ENCODE measurements around the gene HOXC6. TPM values are rescaled to one million over a fixed set of nuclear protein-coding genes. Genes with fewer than 3 reads are reported as not detected.

HOXC6 gene
- polyA plus RNA-seq, 4 donors = 1.5 to 10.4 (median 1.9) TPM; not detected in 1

- H3K27ac ChIP-seq (ENCODE audit: low read depth in 1 of 3, low read length in 2 of 3) = no peak overlapping the region
- H3K4me1 ChIP-seq (ENCODE audit: control insufficient read depth in 3 of 3, insufficient read depth in 2 of 3, low read depth in 1 of 3, low read length in 2 of 3) = peaks cover 3 to 32% (median 5%) of the 10 kb centered on the region in 3 donors
- no peak for FAIRE-seq
- H3K27me3 ChIP-seq (ENCODE audit: control insufficient read depth in 3 of 3, insufficient read depth in 3 of 3, low read length in 3 of 3) = peaks cover 7 to 99% (median 70%) of the 10 kb centered on the region in 3 donors
- H3K9me3 ChIP-seq (ENCODE audit: control insufficient read depth in 2 of 2, insufficient read depth in 1 of 2, low read depth in 1 of 2, low read length in 1 of 2) = peaks cover 0 to 4% of the 10 kb centered on the region in 2 donors
- 7 to 10% (median 8%) methylated on average over 5 of the region's 5 CpGs for WGBS, 3 donors
- H3K36me3 ChIP-seq (ENCODE audit: control insufficient read depth in 3 of 3, insufficient read depth in 2 of 3, low read depth in 1 of 3, low read length in 3 of 3) = no peaks in the 10 kb centered on the region
- DNase-seq = peak in 1 of 2 donors; percentile 33
- H3K4me3 ChIP-seq (ENCODE audit: low read depth in 1 of 3, low read length in 3 of 3) = no peak overlapping the region
These were observed 39.6 kb upstream of the HOXC6 start for GRCh38 chr12:53988541-53989226.

- DNase-seq (peak; percentile 56 to 71), FAIRE-seq (no peak)
- no peaks in the 10 kb centered on the region for H3K36me3 ChIP-seq (ENCODE audit: control insufficient read depth in 3 of 3, insufficient read depth in 2 of 3, low read depth in 1 of 3, low read length in 3 of 3)
These were observed 38.8 kb upstream of the HOXC6 start for GRCh38 chr12:53989227-53990113.

GRCh38 chr12:53990311-53991076 is 37.7 kb upstream of the HOXC6 start:
- 3 to 7% (median 4%) methylated on average over 27 of the region's 27 CpGs for WGBS, 3 donors
- H3K4me1 ChIP-seq (ENCODE audit: control insufficient read depth in 3 of 3, insufficient read depth in 2 of 3, low read depth in 1 of 3, low read length in 2 of 3) = peaks cover 4 to 43% (median 8%) of the 10 kb centered on the region in 3 donors
- DNase-seq (peak in 1 of 2 donors; percentile 32), FAIRE-seq (no peak)
- peaks cover 7 to 100% (median 73%) of the 10 kb centered on the region in 3 donors for H3K27me3 ChIP-seq (ENCODE audit: control insufficient read depth in 3 of 3, insufficient read depth in 3 of 3, low read length in 3 of 3)
- peaks cover 0 to 4% of the 10 kb centered on the region in 2 donors for H3K9me3 ChIP-seq (ENCODE audit: control insufficient read depth in 2 of 2, insufficient read depth in 1 of 2, low read depth in 1 of 2, low read length in 1 of 2)
- no peak overlapping the region for H3K4me3 ChIP-seq (ENCODE audit: low read depth in 1 of 3, low read length in 3 of 3)
- no peaks in the 10 kb centered on the region for H3K36me3 ChIP-seq (ENCODE audit: control insufficient read depth in 3 of 3, insufficient read depth in 2 of 3, low read depth in 1 of 3, low read length in 3 of 3)
- no peak overlapping the region for H3K27ac ChIP-seq (ENCODE audit: low read depth in 1 of 3, low read length in 2 of 3)

More at GRCh38 chr12:53989227-53990113, 38.8 kb upstream of the HOXC6 start:
- H3K4me1 ChIP-seq (ENCODE audit: control insufficient read depth in 3 of 3, insufficient read depth in 2 of 3, low read depth in 1 of 3, low read length in 2 of 3) = peaks cover 5 to 38% (median 6%) of the 10 kb centered on the region in 3 donors
- H3K4me3 ChIP-seq (ENCODE audit: low read depth in 1 of 3, low read length in 3 of 3) = no peak overlapping the region
- 3 to 5% (median 4%) methylated on average over 28 of the region's 28 CpGs for WGBS, 3 donors
- peaks cover 0 to 4% of the 10 kb centered on the region in 2 donors for H3K9me3 ChIP-seq (ENCODE audit: control insufficient read depth in 2 of 2, insufficient read depth in 1 of 2, low read depth in 1 of 2, low read length in 1 of 2)
- no peak overlapping the region for H3K27ac ChIP-seq (ENCODE audit: low read depth in 1 of 3, low read length in 2 of 3)
- H3K27me3 ChIP-seq (ENCODE audit: control insufficient read depth in 3 of 3, insufficient read depth in 3 of 3, low read length in 3 of 3) = peaks cover 7 to 99% (median 70%) of the 10 kb centered on the region in 3 donors

GRCh38 chr12:53991077-53991460 is 37.2 kb upstream of the HOXC6 start:
- H3K27ac ChIP-seq (ENCODE audit: low read depth in 1 of 3, low read length in 2 of 3) = no peak overlapping the region
- FAIRE-seq = no peak
- DNase-seq = no peak

GRCh38 chr12:53992377-53992889 is 35.8 kb upstream of the HOXC6 start:
- no peak overlapping the region for H3K4me3 ChIP-seq (ENCODE audit: low read depth in 1 of 3, low read length in 3 of 3)
- FAIRE-seq (no peak), DNase-seq (no peak)
- H3K27ac ChIP-seq (ENCODE audit: low read depth in 1 of 3, low read length in 2 of 3) = no peak overlapping the region
- H3K36me3 ChIP-seq (ENCODE audit: control insufficient read depth in 3 of 3, insufficient read depth in 2 of 3, low read depth in 1 of 3, low read length in 3 of 3) = no peaks in the 10 kb centered on the region
- peaks cover 7 to 100% (median 72%) of the 10 kb centered on the region in 3 donors for H3K27me3 ChIP-seq (ENCODE audit: control insufficient read depth in 3 of 3, insufficient read depth in 3 of 3, low read length in 3 of 3)
- H3K4me1 ChIP-seq (ENCODE audit: control insufficient read depth in 3 of 3, insufficient read depth in 2 of 3, low read depth in 1 of 3, low read length in 2 of 3) = peaks cover 4 to 40% (median 4%) of the 10 kb centered on the region in 3 donors
- H3K9me3 ChIP-seq (ENCODE audit: control insufficient read depth in 2 of 2, insufficient read depth in 1 of 2, low read depth in 1 of 2, low read length in 1 of 2) = peaks cover 0 to 3% of the 10 kb centered on the region in 2 donors
- 25 to 40% (median 25%) methylated on average over 7 of the region's 7 CpGs for WGBS, 3 donors

More at GRCh38 chr12:53991077-53991460, 37.2 kb upstream of the HOXC6 start:
- Histone ChIP-seq H3K4me3 (ENCODE audit: low read depth in 1 of 3, low read length in 3 of 3) (no peak overlapping the region), H3K36me3 (ENCODE audit: control insufficient read depth in 3 of 3, insufficient read depth in 2 of 3, low read depth in 1 of 3, low read length in 3 of 3) (no peaks in the 10 kb centered on the region), H3K9me3 (ENCODE audit: control insufficient read depth in 2 of 2, insufficient read depth in 1 of 2, low read depth in 1 of 2, low read length in 1 of 2) (no peaks in the 10 kb centered on the region), H3K27me3 (ENCODE audit: control insufficient read depth in 3 of 3, insufficient read depth in 3 of 3, low read length in 3 of 3) (peaks cover 7 to 100% (median 71%) of the 10 kb centered on the region in 3 donors), H3K4me1 (ENCODE audit: control insufficient read depth in 3 of 3, insufficient read depth in 2 of 3, low read depth in 1 of 3, low read length in 2 of 3) (peaks cover 4 to 44% (median 4%) of the 10 kb centered on the region in 3 donors)
- 4 to 7% (median 4%) methylated on average over 8 of the region's 8 CpGs for WGBS, 3 donors

GRCh38 chr12:53993162-53994008 is 34.9 kb upstream of the HOXC6 start:
- Histone ChIP-seq H3K4me3 (ENCODE audit: low read depth in 1 of 3, low read length in 3 of 3) (no peak overlapping the region), H3K27ac (ENCODE audit: low read depth in 1 of 3, low read length in 2 of 3) (no peak overlapping the region), H3K36me3 (ENCODE audit: control insufficient read depth in 3 of 3, insufficient read depth in 2 of 3, low read depth in 1 of 3, low read length in 3 of 3) (no peaks in the 10 kb centered on the region), H3K4me1 (ENCODE audit: control insufficient read depth in 3 of 3, insufficient read depth in 2 of 3, low read depth in 1 of 3, low read length in 2 of 3) (peaks cover 4 to 34% (median 4%) of the 10 kb centered on the region in 3 donors), H3K9me3 (ENCODE audit: control insufficient read depth in 2 of 2, insufficient read depth in 1 of 2, low read depth in 1 of 2, low read length in 1 of 2) (peaks cover 0 to 3% of the 10 kb centered on the region in 2 donors), H3K27me3 (ENCODE audit: control insufficient read depth in 3 of 3, insufficient read depth in 3 of 3, low read length in 3 of 3) (peaks cover 7 to 100% (median 76%) of the 10 kb centered on the region in 3 donors)
- DNase-seq (no peak), FAIRE-seq (no peak)
- WGBS, 3 donors = 22 to 32% (median 27%) methylated on average over 18 of the region's 18 CpGs

- DNase-seq = peak in 1 of 2 donors; percentile 37
- Histone ChIP-seq H3K36me3 (ENCODE audit: control insufficient read depth in 3 of 3, insufficient read depth in 2 of 3, low read depth in 1 of 3, low read length in 3 of 3) (no peaks in the 10 kb centered on the region), H3K4me3 (ENCODE audit: low read depth in 1 of 3, low read length in 3 of 3) (no peak overlapping the region), H3K27me3 (ENCODE audit: control insufficient read depth in 3 of 3, insufficient read depth in 3 of 3, low read length in 3 of 3) (peaks cover 7 to 100% (median 75%) of the 10 kb centered on the region in 3 donors), H3K4me1 (ENCODE audit: control insufficient read depth in 3 of 3, insufficient read depth in 2 of 3, low read depth in 1 of 3, low read length in 2 of 3) (peaks cover 4 to 29% (median 4%) of the 10 kb centered on the region in 3 donors), H3K9me3 (ENCODE audit: control insufficient read depth in 2 of 2, insufficient read depth in 1 of 2, low read depth in 1 of 2, low read length in 1 of 2) (peaks cover 0 to 3% of the 10 kb centered on the region in 2 donors), H3K27ac (ENCODE audit: low read depth in 1 of 3, low read length in 2 of 3) (no peak overlapping the region)
- FAIRE-seq = no peak
- WGBS, 3 donors = 3 to 7% (median 3%) methylated on average over 19 of the region's 19 CpGs
These were observed 34.3 kb upstream of the HOXC6 start for GRCh38 chr12:53994009-53994263.
